Heart left ventricle (tissue), 13 donors: Measurements from ENCODE around the gene MAML3.
A peak's percentile ranks its signal among the peaks of the same experiment; 100 is the strongest.

Experiments
- CTCF ChIP-seq, 12 donors: fragments of 200-600 bp; sonication (generic) in 4 of 12; IDR thresholded peaks; one replicate each; pipeline versions ENCODE4 v1.5.0 to v1.8.0; 2018 to 2022; ENCODE audit warnings: antibody characterized with exemption in 12 of 12, mild to moderate bottlenecking in 5 of 12
- POLR2A ChIP-seq, 2 donors: fragments of 450-650 bp; IDR thresholded peaks; one replicate each; pipeline ENCODE4 v1.6.1; 2017; ENCODE audit warnings: antibody characterized with exemption in 2 of 2, mild to moderate bottlenecking in 2 of 2, moderate library complexity in 2 of 2
- donor health status: ischemic (EF 13 %, LVEDD 7.1; RV severe dilation, severe dysfunction).
- donor health status: DM: no; HTN: yes; CAD: no.
- donor health status: DM: no; HTN: no; CAD: no.
- donor health status: ischemic (EF 25% LVEDD 6.9; RV normal size, moderate dysfunction).
- donor health status: ischemic (EF 25% LVEDD 5.7; RV mildly dilated, moderate dysfunction).
- donor health status: ischemic (EF 35%, LVEDD 5.7; RV mildly dilated, moderate dysfunction).
- donor health status: nonischemic (EF 11% LVEDD 7.7; RV severe dilation, severe dysfunction).
- donor health status: DM: yes; HTN: yes; CAD: no.
- donor health status: PGD.
- donor health status: ischemic (EF 29% LVEDD 5.4; RV normal size, mild dysfunction).
- donor health status: nonischemic (EF 23%, LVEDD 6.1; RV moderate dilation, normal function).

- TF ChIP-seq CTCF (IDR thresholded peaks at IDR 0.05): peak in 1 of 12 donors; percentile 10
- no peak for TF ChIP-seq POLR2A (IDR thresholded peaks at IDR 0.05)
Measured at GRCh38 chr4:140195806-140196205, 41.8 kb upstream of the MAML3 start.
